ENCODE data around the gene SRGAP1. TPM values are rescaled to one million over a fixed set of nuclear protein-coding genes. Genes with fewer than 3 reads are reported as not detected.

Gene SRGAP1
- total RNA-seq, 1 experiment from 2014 or later, result 0.97 TPM

GRCh38 chr12:63937378-63938316, 93.1 kb downstream of the SRGAP1 start:
- Histone ChIP-seq H3K4me3 (ENCODE audit: insufficient read depth, low read depth, low read length) (no peak overlapping the region), H3K36me3 (replicated peaks; ENCODE audit: control insufficient read depth, insufficient read depth, low read length) (no peaks in the 10 kb centered on the region), H3K27me3 (ENCODE audit: control insufficient read depth, insufficient read depth, low read length) (no peaks in the 10 kb centered on the region)
- DNase-seq, result no peak

- DNase-seq, result no peak
- no peaks in the 10 kb centered on the region for H3K36me3 ChIP-seq (replicated peaks; ENCODE audit: control insufficient read depth, insufficient read depth, low read length)
- H3K27me3 ChIP-seq (ENCODE audit: control insufficient read depth, insufficient read depth, low read length), result no peaks in the 10 kb centered on the region
- no peak overlapping the region for H3K4me3 ChIP-seq (ENCODE audit: insufficient read depth, low read depth, low read length)
These were observed 96.0 kb downstream of the SRGAP1 start for GRCh38 chr12:63940310-63941005.

GRCh38 chr12:63941166-63941800, 96.8 kb downstream of the SRGAP1 start:
- no peak overlapping the region for H3K4me3 ChIP-seq (ENCODE audit: insufficient read depth, low read depth, low read length)
- no peak for DNase-seq
- H3K36me3 ChIP-seq (replicated peaks; ENCODE audit: control insufficient read depth, insufficient read depth, low read length), result no peaks in the 10 kb centered on the region
- H3K27me3 ChIP-seq (ENCODE audit: control insufficient read depth, insufficient read depth, low read length), result no peaks in the 10 kb centered on the region

- H3K27me3 ChIP-seq (ENCODE audit: control insufficient read depth, insufficient read depth, low read length), result no peaks in the 10 kb centered on the region
- H3K36me3 ChIP-seq (replicated peaks; ENCODE audit: control insufficient read depth, insufficient read depth, low read length), result no peaks in the 10 kb centered on the region
- H3K4me3 ChIP-seq (ENCODE audit: insufficient read depth, low read depth, low read length), result no peak overlapping the region
- no peak for DNase-seq
These were observed 97.4 kb downstream of the SRGAP1 start for GRCh38 chr12:63941879-63942278.

- no peak for DNase-seq
- Histone ChIP-seq H3K4me3 (ENCODE audit: insufficient read depth, low read depth, low read length) (no peak overlapping the region), H3K27me3 (ENCODE audit: control insufficient read depth, insufficient read depth, low read length) (no peaks in the 10 kb centered on the region), H3K36me3 (replicated peaks; ENCODE audit: control insufficient read depth, insufficient read depth, low read length) (no peaks in the 10 kb centered on the region)
These were observed 98.2 kb downstream of the SRGAP1 start for GRCh38 chr12:63942464-63943241.

GRCh38 chr12:63944034-63944579, 99.6 kb downstream of the SRGAP1 start:
- DNase-seq, result no peak
- Histone ChIP-seq H3K36me3 (replicated peaks; ENCODE audit: control insufficient read depth, insufficient read depth, low read length) (no peaks in the 10 kb centered on the region), H3K4me3 (ENCODE audit: insufficient read depth, low read depth, low read length) (no peak overlapping the region), H3K27me3 (ENCODE audit: control insufficient read depth, insufficient read depth, low read length) (no peaks in the 10 kb centered on the region)

- Histone ChIP-seq H3K4me3 (ENCODE audit: insufficient read depth, low read depth, low read length) (no peak overlapping the region), H3K27me3 (ENCODE audit: control insufficient read depth, insufficient read depth, low read length) (no peaks in the 10 kb centered on the region), H3K36me3 (replicated peaks; ENCODE audit: control insufficient read depth, insufficient read depth, low read length) (no peaks in the 10 kb centered on the region)
- DNase-seq, result no peak
These were observed 100.2 kb downstream of the SRGAP1 start for GRCh38 chr12:63944586-63945228.

- no peaks in the 10 kb centered on the region for H3K27me3 ChIP-seq (ENCODE audit: control insufficient read depth, insufficient read depth, low read length)
- no peaks in the 10 kb centered on the region for H3K36me3 ChIP-seq (replicated peaks; ENCODE audit: control insufficient read depth, insufficient read depth, low read length)
- H3K4me3 ChIP-seq (ENCODE audit: insufficient read depth, low read depth, low read length), result no peak overlapping the region
- DNase-seq, result no peak
These were observed 101.3 kb downstream of the SRGAP1 start for GRCh38 chr12:63945777-63946176.

GRCh38 chr12:63948211-63948610, 103.7 kb downstream of the SRGAP1 start:
- H3K27me3 ChIP-seq (ENCODE audit: control insufficient read depth, insufficient read depth, low read length), result no peaks in the 10 kb centered on the region
- no peak for DNase-seq
- no peak overlapping the region for H3K4me3 ChIP-seq (ENCODE audit: insufficient read depth, low read depth, low read length)
- no peaks in the 10 kb centered on the region for H3K36me3 ChIP-seq (replicated peaks; ENCODE audit: control insufficient read depth, insufficient read depth, low read length)

- DNase-seq, result no peak
- H3K36me3 ChIP-seq (replicated peaks; ENCODE audit: control insufficient read depth, insufficient read depth, low read length), result no peaks in the 10 kb centered on the region
- H3K4me3 ChIP-seq (ENCODE audit: insufficient read depth, low read depth, low read length), result no peak overlapping the region
- no peaks in the 10 kb centered on the region for H3K27me3 ChIP-seq (ENCODE audit: control insufficient read depth, insufficient read depth, low read length)
These were observed 105.4 kb downstream of the SRGAP1 start for GRCh38 chr12:63949902-63950301.

GRCh38 chr12:63952995-63953394, 108.5 kb downstream of the SRGAP1 start:
- Histone ChIP-seq H3K36me3 (replicated peaks; ENCODE audit: control insufficient read depth, insufficient read depth, low read length) (no peaks in the 10 kb centered on the region), H3K27me3 (ENCODE audit: control insufficient read depth, insufficient read depth, low read length) (no peaks in the 10 kb centered on the region), H3K4me3 (ENCODE audit: insufficient read depth, low read depth, low read length) (no peak overlapping the region)
- DNase-seq, result no peak

- H3K4me3 ChIP-seq (ENCODE audit: insufficient read depth, low read depth, low read length), result no peak overlapping the region
These were observed 111.5 kb downstream of the SRGAP1 start for GRCh38 chr12:63955831-63956666.

GRCh38 chr12:63957496-63957895, 113.0 kb downstream of the SRGAP1 start:
- Histone ChIP-seq H3K27me3 (ENCODE audit: control insufficient read depth, insufficient read depth, low read length) (no peaks in the 10 kb centered on the region), H3K36me3 (replicated peaks; ENCODE audit: control insufficient read depth, insufficient read depth, low read length) (no peaks in the 10 kb centered on the region), H3K4me3 (ENCODE audit: insufficient read depth, low read depth, low read length) (no peak overlapping the region)
- DNase-seq, result no peak

More at GRCh38 chr12:63955831-63956666, 111.5 kb downstream of the SRGAP1 start:
- no peak for DNase-seq
- no peaks in the 10 kb centered on the region for H3K36me3 ChIP-seq (replicated peaks; ENCODE audit: control insufficient read depth, insufficient read depth, low read length)
- H3K27me3 ChIP-seq (ENCODE audit: control insufficient read depth, insufficient read depth, low read length), result no peaks in the 10 kb centered on the region

All from H7 (cell line).